ENCODE measurements around the gene CARD16.
"Not testable (repeated sequence)": the region's sequence is repeated elsewhere in the genome, so short reads cannot be mapped to it uniquely, and the experiment has no call there.

Gene CARD16

GRCh38 chr11:105044557-105045524 is at the start of gene CARD16:
TSS of gene CARD16 (minus strand) at chr11:105045335. CDS start at chr11:105045297, 38 bp downstream.
- DNase-seq (ENCODE audit: low read depth in 2 of 2), result peak; percentile 26 to 27

- DNase-seq (ENCODE audit: low read depth in 2 of 2), result no peak
These were observed 47.4 kb upstream of the CARD16 start for GRCh38 chr11:105092256-105093239.

DNA sequence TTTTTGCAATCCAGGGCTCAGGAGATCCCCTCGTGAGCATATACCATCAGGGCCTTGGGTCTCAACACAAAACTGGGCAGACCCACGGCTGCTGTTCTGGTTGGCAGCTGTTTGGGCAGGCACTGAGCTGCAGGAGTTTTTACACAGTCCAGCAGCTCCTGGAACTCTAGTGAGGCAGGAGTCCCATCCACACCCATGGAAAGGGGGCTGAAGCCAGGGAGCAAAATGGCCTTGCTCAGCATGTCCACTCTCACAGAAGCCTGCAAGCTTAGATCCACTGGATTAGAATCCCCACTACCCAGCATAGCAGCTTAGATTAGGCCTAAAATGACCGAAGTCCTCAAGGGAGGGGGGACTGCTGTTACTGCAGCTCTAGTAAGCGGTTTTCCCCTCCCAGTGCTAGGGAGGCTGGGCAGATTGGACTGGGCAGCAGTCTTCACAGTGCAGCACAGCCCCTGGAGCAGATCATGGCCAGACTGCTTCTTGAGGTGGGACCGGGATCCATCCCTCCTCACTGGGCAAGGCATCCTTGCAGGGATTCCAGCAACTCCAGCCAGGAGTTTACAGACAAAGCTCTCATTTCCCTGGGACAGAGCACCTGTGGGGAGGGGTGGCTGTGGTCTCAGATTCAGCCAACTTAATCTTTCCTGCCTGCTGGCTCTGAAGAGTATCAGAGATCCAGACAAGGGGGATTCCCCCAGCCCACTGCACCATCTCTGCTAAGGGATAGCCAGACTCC is 36.4 kb upstream of the CARD16 start:
- no peak for DNase-seq (ENCODE audit: low read depth in 2 of 2)

DNA sequence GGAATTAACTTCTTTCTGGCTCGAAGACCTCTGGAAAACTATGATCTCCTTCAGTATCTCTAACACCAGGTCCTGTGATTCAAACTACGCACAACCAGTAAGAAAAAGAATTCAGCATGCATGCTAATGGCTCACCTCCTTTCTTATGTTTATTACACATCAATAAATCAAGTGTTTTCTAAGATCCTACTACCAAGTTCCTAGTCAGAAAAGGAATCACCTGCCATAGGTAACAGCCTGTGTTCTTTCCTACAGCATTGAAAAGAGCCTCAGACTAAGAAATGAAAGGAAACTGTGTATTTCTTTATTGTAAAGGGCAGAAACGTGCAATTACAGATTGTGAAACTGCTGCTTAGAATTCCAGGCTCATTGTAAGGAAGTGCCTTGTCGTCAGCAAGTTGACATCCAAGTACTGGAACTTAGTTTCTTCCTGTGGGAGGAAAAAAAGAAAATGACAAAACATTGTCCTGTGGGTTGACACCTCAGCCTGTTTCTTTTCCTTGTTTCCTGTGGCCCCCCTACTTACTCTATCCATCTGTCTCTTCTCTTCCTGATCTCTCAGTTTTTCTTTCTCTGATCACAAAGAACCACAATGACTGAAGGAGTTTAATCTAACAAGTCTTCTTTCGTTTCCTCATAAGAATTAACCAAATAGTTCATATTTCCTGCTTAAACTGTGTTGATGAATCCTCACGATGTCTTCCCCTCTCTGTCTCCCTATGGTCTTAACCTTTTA is 35.2 kb upstream of the CARD16 start:
- not testable (repeated sequence) for DNase-seq (ENCODE audit: low read depth in 2 of 2)

GRCh38 chr11:105078283-105078682 is 33.1 kb upstream of the CARD16 start:
- DNase-seq (ENCODE audit: low read depth in 2 of 2), result no peak

DNA sequence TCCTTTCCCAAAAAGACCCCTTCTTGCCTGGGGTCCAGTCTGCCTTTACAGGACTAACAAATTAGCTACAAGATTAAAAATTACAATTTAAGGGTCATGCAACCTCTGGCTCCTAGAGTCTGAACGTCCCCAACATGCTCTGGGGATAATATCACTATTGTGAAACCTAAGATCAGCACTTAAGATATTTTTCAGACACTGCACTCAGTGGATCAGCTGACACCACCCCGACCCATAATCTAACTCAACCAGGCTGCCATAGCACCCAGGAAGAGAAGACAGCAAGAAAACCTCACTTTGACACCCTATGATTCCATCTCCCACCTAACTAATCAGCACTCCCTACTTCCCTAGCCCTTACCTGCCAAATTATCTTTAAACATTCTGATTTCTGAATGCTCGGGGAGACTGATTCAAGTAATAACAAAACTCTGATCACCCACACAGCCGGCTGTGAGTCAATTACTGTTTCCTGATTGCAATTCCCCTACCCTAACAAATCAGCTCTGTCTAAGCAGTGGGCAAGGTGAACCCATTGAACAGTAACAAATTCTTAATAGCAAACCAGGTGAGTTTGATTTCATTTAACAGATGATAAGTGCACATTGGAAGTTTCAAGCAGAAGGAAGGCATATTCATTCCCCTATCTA is 32.1 kb upstream of the CARD16 start:
- not testable (repeated sequence) for DNase-seq (ENCODE audit: low read depth in 2 of 2)

DNA sequence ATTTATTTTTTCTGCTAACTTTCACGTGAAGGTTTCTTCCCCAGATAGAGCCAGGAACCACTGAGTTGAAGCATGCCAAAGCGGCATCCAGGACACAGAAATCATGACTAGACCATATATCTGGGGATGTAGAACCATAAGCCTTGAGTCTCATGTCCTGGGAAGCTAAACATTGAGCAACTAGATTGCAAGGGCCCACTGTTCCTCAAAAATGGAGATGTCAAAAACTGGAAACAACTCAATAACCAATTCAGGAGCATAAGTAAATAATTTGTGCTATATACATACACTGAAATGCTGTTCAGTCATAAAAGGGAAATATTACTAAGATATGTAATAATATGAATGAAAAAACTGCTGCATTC is 29.0 kb upstream of the CARD16 start:
- no peak for DNase-seq (ENCODE audit: low read depth in 2 of 2)

DNA sequence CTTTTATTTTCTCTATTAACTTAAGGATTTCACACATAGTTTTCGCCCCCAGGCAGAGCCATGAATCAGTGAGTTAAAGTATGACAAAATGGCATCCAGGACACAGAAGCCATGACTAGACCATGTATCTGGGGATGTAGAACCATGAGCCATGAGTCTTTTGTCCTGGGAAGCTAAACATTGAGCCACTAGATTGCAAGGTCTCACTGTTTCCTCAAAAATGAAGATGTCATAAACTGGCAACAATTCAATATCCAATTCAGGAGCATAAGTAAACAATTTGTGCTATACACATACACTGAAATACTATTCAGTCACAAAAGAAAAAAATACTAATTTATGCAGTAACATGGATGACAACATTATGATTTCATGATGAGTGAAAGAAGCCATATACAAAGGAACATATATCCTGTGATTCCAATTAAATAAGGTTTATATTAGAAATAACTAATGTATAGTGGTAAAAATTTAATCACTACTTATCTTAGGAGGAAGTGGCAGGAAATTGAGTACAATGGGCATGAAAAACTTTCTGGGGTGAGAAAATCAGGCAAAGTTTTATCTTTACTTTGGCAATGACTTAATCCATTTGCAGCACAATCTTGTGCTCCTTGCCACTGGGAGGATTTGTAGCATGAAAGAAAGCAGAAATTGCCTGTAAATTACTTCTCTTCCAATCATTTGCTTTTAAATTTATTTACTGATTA is 28.5 kb upstream of the CARD16 start:
- DNase-seq (ENCODE audit: low read depth in 2 of 2), result no peak

- not testable (repeated sequence) for DNase-seq (ENCODE audit: low read depth in 2 of 2)
These were observed 26.9 kb upstream of the CARD16 start for GRCh38 chr11:105072080-105072479.

DNA sequence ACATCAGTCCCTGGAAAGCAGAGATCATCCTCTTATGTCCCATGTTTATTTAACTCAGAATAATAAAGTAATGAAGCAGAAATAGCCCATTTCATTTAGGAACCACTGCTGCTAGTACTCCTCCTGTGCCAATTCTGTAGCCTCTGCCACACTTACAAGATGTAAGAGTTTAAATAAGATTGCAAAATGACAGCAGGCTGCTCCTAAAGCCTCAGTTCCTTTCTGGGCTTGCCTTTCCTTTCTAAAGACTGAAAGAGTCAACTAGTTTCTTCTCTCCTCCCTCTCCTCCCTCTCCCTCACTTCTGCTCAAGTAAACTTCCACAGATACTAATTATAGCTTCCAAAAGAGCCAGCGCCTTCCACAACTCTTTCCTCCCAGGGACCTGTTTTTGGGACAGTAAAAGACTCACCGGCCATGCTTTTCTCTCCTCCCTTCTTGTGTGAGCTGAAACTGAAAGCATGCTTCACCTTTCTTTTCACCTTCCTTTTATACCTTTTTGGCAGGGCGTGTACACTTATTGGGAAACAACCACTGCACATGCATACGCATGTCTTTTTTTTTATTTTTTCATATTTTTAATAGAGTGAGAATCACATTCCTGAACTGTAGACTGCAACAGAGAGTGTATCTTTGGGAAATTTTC is 26.1 kb upstream of the CARD16 start:
- no peak for DNase-seq (ENCODE audit: low read depth in 2 of 2)

DNA sequence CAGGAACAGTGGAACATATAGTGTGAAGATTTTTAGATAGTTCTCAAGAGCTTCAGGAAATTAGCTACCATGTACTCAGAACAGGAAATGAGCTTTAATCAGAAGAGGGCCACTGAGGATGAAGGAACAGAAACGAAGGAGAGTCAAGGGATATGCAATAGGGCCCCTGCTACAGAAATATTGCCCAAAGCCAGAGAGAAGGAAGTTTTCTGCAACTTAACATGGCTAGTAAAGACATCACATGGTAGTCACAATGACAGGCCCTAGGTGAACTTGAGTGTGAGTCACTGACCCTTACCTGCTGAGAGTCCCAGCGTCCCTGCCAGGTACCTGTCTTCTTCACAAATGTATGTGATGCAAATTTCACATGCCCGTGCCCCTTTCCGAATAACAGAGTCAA is 25.2 kb upstream of the CARD16 start:
- DNase-seq (ENCODE audit: low read depth in 2 of 2), result no peak

GRCh38 chr11:105069749-105070148 is 24.6 kb upstream of the CARD16 start:
- DNase-seq (ENCODE audit: low read depth in 2 of 2), result not testable (repeated sequence)

- DNase-seq (ENCODE audit: low read depth in 2 of 2), result not testable (repeated sequence)
These were observed 18.3 kb upstream of the CARD16 start for GRCh38 chr11:105063245-105063941.

DNA sequence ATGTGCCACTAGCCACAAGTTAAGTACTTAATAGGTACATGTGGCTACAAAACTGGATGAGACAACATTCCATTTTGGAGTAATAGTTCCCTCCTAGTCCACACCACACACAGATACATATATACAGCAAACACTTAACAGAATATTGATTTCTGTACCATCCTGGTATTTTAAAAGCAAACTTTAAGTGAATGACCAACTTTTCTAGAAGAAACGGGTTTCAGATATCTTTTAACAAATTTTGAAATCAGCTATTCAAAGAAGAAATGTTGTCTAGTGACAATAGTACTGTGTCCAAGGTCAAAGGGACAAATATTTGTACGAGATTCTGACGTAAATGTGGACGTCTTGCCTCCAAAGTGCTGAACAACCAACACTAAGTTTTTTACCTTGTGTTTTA is 12.3 kb upstream of the CARD16 start:
- DNase-seq (ENCODE audit: low read depth in 2 of 2), result no peak

- no peak for DNase-seq (ENCODE audit: low read depth in 2 of 2)
These were observed 11.3 kb upstream of the CARD16 start for GRCh38 chr11:105056446-105056845.

GRCh38 chr11:105054723-105055493 is 9.8 kb upstream of the CARD16 start:
- DNase-seq (ENCODE audit: low read depth in 2 of 2), result no peak

DNA sequence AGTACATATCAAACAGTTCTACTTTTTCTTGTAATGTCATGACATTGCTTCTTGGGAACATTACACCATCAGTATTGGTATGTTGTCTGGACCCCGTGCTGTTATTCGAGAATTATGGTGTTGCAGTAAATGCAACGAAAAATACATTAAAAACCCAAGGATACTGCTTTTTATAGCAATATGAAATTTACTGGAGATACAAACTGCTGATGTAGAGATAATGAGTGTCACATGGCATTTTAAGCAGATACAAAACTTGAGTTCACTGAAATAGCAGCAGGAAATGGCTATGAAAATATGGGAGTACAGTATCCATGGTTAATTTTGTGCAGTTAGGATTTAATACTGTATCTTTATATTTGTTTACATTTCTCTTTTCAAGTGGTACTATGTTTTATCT is 7.4 kb upstream of the CARD16 start:
- no peak for DNase-seq (ENCODE audit: low read depth in 2 of 2)

GRCh38 chr11:105051559-105051958 is 6.4 kb upstream of the CARD16 start:
- DNase-seq (ENCODE audit: low read depth in 2 of 2), result no peak
